CD4-positive, alpha-beta T cell treated with Interleukin-1 beta for 1 hour (primary cell): ENCODE measurements around the gene ATP5F1D.

Experiments
- DNase-seq, 2 donors: peaks; one replicate each; pipeline ENCODE4 v3.0.0-alpha.2; 2020 to 2022

Gene ATP5F1D

DNA sequence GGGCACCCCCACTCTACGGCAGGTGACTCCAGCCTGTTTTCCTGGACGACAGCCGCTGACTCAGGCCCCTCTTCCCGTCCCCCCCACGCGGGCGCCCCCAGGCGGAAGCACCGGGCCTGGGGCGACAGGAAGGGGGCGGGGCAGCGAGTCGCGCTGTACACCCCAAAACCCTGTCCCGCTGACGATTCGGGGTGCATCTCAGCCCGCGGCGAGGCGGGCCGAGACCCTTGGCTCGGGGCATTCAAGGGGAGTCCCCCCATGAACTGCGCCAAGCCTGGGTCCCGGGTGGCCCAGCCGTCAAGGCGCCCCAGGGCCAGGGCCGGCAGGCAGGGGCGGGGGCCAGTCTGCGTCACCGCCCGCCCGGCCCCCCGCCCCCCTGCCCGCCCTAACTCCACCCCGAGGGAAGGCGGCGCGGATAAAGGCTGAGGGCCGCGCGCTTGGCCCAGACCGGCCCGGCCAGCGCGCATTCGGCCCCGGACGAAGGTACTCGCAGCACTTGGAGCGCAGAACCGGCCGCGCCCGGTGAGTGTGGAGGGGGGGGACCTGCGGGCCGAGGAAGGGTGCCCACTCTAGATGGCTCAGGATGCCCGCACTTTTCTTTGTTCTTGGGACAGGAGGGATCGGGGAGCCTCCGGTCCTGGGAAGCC lies 6.7 kb downstream of the ATP5F1D start, which contains the start of gene MIDN:
Gene MIDN (plus strand): TSS at position 445 of the 647 bp plus-strand sequence. CDS start 1,714 bp downstream, outside the sequence.
- DNase-seq = peak; percentile 80 to 81

DNA sequence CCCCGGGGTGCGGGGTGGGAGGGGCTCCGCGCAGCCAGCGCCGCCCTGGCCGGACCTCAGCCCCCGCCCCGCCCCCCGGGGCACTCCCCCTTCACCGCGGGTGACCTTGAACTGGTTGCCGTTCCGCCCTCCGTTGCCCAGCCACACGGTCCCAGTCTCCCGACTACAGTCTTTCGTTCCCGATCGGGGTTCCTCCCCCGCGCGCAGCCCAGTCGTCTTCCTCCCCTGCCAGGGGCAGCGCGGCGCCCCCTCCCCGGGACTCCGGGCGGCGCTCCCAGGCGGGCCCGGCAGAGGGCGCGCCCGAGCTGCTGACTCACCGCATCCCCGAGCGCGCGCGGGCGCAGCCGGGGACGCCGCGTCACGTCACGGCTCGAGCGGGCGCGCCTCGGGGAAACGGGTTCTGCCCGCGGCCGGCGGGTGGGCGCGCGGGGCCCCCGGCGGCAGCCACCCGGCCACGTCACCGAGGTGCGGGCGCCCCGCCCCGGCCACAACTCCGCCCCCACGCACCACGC lies 7.3 kb downstream of the ATP5F1D start:
- DNase-seq = peak; percentile 88 to 89

DNA sequence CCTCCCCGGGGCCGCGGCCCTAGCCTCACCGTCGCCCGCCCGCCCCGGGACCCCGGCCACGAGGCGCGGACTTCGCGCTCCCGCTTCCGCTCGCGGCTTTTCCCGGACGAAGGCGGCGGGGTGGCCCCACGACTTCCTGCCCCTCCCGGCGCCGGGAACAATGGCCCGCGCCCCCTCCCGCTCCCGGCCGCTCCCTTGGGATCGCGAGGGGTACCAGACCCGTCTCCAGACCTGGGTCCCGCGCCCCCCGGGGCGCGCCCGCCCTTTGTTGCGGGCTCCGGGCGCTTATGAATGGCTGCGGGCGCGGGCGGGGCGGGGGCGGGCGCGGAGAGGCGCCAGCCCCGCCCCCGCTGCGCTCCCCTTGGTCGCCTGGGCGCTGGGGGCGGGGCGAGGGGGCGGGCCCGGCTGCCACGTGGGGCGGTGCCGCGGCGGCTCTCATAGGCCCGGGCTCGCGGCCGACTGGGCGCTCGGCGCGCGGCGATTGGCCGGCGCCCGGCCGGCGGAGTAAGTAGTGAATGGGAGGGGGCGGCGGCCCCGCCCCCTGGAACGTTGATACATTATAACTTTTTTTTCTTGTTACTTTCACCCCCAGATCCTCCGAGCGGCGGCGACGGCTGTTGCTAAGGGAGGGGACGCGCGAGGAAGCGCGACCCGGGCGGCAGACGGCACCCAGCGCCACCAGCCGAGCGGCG lies 7.9 kb downstream of the ATP5F1D start:
- peak; percentile 94 to 97 for DNase-seq

DNA sequence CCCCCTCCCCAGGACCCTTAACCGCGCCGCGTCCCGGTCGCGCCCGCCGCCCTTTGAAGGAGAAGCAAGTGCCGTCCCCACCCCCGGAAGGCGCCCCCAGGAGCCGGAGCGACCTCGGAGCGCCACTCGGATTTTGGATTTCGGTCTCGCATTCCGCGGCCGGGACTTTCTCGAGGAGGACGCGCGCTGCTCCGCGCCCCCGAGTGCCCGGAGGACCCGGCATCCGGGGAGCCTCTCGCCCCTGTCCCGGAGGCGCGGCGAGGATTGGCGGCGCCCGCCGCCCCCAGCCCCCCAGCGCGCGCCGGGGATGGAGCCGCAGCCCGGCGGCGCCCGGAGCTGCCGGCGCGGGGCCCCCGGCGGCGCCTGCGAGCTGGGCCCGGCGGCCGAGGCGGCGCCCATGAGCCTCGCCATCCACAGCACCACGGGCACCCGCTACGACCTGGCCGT lies 8.5 kb downstream of the ATP5F1D start:
- no peak for DNase-seq

DNA sequence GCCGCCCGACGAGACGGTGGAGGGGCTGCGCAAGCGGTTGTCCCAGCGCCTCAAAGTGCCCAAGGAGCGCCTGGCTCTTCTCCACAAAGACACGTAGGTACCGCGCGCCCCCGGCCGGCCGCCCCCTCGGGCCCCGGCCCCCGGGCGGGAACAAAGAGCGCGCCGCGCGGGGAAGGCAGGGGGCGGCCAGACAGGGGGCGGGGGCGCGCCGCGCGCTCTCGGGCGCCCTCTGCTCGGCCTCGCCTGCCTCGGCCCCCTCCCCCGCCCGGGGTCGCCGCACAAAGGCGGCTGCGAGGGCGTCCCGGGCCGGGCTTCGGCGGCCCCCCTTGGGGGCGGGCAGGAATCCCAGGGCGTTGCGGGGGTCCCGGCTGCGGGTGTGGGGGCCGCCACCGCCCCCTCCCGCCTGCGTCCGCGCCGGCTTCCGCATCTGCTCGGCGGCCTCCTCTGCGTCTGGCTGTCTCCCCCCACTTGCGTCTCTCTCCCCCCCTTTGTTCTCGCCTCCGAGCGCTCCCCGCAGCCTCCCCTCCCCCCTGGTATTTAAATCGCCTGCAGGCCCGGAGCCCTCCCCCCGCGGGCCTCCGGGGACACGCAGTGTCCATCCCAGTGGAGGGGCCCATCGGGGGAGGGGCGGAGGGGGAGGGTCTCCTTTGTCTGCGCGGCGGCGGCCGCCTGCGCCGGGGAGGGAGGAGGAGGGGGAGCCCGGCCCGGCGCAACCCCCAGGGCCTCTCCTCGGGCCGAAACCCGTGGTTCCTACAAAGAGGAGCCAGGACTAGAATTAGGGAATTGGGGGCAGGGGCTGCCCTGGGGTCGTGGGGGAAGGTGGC lies 9.1 kb downstream of the ATP5F1D start:
- DNase-seq = peak; percentile 66 to 70

DNA sequence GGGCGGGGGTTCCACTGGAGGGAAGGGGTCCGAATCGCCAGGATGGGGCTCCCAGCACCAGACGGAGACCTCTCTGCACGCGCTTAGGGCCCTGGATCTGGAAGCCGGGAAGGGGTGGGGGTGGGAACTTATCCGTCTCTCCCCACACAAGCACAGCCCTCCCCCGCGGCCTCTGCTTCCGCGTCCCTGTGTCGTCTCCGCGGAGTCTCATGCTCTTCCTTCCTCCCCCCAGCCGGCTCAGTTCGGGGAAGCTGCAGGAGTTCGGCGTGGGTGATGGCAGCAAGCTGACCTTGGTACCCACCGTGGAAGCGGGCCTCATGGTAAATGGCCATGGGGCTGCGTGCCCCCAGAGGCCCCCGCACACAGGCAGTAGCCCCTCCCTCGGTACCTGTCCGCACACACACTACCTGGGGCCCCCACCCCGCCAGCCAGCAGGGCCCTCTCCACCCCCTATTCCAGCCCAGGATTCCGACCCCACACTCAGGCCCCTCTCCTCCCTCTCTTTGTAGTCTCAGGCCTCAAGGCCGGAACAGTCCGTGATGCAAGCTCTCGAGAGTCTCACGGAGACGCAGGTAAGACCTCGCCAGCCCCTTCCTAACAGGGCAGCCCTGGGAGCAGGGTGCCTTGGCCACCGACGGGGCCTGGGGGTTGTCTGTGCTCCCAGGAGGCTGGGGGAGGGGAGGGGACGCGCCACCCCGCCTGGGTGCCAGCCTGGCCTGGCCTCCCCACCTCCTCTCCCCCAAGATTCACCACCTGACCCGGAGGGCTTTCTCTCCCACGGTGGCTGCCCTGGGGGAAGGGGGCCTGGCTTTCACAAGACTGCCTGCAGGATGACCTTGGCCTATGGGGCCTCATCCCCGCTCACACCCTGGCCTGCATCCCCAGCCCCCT lies 10.0 kb downstream of the ATP5F1D start:
- peak; percentile 66 to 68 for DNase-seq

DNA sequence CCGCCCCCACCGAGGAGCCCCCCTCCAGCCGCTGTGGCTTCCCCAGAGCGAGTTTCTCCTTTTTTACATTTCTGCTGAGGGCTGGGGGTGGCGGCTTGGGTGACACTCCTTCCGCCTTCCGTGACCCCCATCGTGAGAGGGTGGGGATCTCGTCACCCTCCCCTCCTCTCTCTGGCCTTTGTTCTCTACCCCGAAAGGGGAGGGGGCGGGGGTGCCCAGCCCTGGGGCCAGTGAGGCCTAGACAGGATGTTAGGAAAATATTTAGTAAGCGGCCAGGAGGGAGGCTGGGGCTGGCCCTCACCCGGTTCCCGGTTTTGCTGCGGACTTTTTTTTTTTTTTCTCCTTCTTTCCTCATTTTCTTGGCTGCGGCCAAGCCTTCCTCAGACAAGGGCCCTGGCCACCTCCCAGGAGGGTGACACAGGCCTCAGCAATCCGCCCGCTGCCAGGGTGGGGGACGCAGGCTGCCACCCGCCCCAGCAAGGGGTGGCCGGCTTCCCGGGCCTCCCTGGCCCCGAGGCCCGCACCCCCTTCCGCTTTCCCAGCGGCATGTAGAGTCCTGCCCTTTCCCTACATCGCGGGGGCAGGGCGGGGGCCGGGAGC lies 10.8 kb downstream of the ATP5F1D start:
- DNase-seq = peak; percentile 81 to 87

DNA sequence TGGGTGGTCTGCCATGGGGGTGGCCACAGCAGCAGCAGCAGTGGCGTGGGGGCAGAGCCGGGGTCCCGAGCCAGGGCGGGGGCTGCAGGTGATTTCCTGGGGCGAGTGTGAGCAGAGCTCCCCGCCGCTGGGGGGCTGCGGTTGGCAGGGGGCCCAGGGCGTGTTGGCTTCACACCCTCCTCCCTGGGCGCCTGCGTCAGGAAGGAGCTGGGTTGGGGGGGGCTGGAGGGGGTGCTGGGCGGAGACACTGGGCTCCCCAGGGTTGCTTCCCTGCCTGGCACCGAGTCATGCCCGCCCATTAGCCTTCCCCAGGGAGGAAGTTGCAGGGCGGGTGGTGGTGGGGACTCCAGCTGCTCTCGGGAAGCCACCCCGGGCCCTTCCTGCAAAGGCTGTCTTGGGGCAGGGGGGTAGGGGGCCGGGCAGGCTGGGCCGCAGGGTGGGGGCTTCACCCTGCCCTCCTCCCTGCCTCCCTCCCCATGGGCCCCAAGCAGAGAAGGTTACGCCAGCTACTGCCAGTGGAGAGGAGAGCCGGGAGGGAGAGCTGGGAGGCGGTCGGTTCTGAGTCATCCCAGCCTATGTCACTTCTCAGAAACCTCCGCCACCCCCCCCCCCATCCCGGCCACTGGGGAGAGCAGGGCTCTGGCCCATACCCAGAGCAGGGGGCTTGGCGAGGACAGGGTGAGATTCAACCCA lies 11.4 kb downstream of the ATP5F1D start:
- DNase-seq = peak; percentile 83 to 88

DNA sequence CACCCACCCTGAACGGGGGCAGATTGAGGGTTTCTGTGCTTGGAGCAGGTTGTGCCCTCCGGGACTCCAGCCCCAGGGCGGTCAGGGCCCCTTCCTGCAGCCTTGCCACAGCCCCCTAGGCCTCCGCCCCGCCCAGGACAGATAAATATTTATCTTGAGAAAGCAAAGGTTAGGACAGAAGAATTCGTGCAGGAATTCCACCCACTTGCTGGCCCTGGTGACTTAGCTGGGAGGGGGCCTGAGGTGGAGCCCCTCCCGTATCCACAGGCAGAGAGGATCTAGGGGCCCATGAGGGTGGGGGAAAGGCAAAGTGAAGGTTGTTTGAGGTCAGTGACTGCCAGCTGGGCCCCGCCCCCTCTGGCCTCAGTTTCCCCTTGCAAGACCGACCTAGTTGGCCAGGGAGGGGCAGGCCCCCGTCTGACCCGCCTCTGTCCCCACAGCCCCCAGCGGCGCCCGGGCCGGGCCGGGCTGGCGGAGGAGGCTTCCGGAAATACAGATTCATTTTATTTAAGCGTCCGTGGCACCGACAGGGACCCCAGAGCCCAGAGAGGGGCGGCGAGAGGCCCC lies 12.0 kb downstream of the ATP5F1D start:
- no peak for DNase-seq

DNA sequence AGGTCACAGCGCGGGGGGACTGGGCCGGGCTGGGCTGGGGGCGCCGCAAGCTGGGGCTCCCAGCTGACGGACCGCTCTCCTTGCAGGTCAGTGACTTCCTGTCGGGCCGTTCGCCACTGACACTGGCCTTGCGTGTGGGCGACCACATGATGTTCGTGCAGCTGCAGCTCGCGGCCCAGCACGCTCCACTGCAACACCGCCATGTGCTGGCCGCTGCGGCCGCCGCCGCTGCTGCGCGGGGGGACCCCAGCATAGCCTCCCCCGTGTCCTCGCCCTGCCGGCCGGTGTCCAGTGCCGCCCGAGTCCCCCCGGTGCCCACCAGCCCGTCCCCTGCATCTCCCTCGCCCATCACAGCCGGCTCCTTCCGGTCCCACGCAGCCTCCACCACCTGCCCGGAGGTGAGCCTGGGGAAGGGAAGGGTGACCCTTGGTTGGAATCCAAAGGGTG lies 12.6 kb downstream of the ATP5F1D start:
- DNase-seq = no peak

DNA sequence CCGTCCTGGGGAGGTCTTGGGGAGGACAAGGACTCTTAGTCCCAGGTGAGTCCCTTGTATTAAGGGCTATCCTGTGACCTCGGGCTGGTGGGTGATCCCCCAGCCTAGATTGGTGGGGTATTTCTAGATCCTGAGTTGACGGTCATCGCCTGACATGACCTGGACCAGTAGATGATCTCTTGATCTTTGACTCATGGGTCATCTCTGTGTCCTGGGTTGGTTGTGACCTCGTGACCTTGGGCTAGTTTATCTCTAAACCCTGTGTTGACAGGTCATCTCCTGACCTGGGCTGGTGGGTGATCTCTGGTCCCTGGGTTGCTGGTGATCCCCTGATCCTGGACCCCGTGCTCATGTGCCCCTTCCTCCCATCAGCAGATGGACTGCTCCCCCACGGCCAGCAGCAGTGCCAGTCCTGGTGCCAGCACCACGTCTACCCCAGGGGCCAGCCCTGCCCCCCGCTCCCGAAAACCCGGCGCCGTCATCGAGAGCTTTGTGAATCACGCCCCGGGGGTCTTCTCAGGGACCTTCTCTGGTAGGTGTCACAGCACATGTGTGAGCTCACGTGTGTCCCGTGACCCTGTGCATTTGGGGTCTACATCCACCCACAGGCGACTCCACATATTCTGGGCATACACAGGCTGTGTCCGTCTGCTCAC lies 13.1 kb downstream of the ATP5F1D start:
- no peak for DNase-seq

DNA sequence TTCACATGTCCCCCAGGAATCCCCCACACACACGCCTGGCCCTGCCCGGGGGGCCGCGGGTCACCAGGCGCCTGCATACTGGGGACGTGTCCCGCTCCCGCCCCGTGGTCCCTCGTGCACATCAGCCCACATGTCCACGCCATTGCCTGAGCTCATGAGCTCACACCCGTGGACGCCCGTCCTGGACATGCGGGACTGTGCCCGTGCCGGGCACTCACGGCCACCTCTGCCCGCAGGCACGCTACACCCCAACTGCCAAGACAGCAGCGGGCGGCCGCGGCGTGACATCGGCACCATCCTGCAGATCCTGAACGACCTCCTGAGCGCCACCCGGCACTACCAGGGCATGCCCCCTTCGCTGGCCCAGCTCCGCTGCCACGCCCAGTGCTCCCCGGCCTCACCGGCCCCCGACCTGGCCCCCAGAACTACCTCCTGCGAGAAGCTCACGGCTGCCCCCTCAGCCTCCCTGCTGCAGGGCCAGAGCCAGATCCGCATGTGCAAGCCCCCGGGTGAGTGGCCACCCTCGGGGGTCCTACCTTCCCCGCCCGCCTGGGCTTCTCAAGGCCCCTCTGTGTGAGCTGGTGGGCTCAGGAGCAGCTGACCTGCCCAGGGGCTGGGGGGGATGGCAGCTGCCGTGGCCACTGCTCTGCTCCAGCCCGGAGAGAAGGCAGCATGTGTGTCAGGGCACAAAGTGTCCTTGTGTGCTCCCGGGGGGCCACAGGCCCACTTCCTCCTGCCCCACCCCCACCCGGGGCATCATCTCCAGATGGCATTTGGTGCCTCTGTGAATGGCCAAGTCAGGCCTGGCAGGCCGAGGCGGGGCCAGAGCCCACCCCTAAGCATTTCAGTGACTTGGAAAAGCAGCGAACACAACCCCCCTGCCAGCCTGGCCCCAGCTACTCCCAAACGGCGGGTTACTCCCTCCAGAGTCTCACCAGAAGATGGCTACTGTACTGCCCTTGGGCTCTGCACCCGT lies 13.9 kb downstream of the ATP5F1D start:
- no peak for DNase-seq

DNA sequence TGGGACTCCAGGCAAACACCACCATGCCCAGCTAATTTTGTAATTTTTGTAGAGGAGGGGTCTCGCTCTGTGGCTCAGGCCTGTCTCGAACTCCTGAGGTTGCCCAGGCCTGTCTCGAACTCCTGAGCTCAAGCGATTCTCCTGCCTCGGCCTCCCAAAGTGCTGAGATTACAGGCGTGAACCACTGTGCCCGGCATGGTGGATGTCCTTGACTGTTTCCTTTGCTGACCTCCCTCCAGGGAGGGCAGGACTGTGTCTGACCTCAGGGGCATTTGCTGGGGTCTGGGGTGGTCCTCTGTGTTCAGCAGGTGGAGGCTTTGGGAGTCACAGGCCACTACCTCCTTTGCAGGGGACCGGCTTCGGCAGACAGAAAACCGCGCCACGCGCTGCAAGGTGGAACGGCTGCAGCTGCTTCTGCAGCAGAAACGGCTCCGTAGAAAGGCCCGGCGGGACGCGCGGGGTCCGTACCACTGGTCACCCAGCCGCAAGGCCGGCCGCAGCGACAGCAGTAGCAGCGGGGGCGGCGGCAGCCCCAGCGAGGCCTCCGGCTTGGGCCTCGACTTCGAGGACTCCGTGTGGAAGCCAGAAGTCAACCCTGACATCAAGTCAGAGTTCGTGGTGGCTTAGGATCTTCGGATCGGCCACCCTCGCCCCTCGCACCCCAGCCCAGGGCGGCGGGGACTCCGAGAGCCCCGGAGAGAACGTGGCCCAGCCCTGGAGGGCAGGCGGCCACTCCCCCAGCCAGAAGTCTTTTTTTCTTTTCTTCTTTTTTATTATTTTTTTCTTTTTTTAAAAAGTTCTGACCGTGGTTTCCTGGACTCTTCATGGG lies 15.3 kb downstream of the ATP5F1D start:
- no peak for DNase-seq

DNA sequence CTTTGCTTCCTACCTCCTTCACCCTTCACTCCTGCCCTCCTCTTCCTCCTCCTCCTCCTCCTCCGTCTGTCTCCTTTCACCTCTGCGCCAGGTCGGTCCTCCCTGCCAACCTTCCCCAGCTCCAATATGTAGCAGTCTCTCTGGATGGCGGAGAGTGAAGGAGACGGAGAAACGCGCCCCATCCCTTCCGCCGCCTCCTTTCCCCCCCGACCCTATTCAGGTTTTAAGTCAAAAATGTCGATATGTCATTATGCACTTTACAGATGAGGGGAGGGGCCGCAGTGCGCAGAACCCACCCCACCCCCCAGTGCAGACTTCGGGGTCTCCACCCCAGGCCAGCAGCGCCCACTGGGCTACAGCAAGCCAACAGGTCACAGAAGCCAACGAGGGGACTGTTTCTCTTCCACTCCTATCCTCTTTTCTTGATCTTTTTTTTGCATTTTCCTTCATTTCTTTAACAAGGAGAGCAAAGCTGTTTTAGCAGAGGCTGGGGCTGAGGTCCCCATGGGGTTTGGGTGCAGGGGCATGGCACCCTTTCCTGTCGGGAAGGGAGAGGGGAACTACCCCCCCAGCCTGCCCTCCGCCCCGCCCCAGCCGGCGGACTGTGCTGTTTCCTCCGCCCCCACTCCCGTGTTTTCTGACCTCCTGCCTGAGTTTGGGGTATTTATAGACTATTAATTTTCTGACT lies 16.1 kb downstream of the ATP5F1D start:
- DNase-seq = no peak

DNA sequence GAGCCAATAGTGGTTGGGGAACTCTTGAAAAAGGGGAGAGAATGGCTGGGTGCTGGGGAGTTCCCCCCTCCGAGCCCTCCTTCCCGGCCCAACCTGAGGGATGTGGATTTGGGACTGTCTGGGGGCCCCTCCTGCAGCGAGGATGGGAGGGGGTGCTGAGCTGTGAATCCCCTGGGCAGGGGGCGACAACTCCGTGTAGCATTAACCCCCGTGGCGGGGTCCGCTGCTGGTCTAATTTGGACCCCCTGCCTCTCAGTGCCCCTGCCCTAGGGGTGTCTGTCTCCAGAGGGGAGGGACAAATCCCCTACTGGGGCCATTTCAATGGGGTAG lies 16.6 kb downstream of the ATP5F1D start:
- DNase-seq = no peak

DNA sequence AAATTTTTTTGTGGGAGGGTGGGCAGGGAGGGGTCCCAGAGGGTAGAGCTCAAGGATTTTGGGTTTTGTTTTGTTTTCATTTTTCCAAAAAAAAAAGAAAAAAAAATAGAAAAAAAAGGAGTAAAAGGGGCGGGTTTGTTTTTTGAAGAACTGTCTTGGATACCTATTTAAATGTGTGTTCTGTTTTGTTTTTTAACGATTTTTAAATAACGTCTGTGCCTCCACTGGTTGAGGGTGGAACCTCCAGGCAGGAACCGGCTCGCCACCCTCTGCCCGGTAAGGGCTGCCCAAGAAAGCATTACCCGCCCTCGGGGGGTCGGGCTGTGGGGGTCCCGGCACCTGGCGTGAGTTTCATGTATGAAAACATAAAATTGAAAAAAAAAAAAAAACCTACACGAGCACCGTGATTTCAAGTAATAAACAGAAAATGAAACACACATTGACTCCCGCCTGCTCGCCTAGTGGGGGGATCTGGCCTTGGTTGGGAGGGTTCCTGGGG lies 17.2 kb downstream of the ATP5F1D start:
- no peak for DNase-seq

DNA sequence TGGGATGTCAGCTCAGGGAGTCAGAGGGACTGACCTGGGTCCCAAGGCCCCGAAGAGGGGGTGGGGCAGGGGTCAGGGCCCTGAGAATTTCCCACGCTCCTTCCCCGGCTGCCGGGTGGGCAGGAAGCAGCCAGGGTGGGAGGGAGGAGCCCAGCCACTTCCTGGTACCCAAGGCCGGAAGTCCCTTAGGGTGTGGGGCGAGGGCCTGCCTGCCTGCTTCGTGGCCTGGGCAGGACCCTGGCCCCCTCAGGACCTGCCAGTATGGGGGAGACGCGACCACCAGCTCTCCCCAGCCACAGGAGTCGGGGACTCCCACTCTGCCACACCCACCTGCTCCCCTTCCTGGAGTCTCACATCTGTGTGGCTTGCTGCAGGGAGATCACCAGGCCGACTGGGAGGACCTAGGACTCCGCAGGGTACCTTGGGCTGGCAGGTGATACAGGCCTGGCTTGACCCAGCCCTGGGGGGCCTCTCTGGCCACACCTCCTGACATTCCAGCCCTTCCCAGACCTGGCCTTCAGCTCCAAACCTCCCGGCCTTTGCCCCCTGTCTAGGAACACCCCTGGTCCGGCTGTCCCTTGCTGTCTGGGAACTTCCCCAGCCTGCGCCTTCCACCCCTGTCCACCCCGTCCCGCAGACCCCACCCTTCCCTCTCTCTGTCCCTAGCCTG lies 17.8 kb downstream of the ATP5F1D start:
- peak; percentile 83 to 85 for DNase-seq
